NCI-H2171 (cell line): ENCODE data around the gene FCSK.
A peak's percentile ranks its signal among the peaks of the same experiment; 100 is the strongest.

Source experiments
- DNase-seq: peaks from one replicate; lab custom pipeline; 2025; lab: John Stamatoyannopoulos, UW

Gene FCSK

DNA sequence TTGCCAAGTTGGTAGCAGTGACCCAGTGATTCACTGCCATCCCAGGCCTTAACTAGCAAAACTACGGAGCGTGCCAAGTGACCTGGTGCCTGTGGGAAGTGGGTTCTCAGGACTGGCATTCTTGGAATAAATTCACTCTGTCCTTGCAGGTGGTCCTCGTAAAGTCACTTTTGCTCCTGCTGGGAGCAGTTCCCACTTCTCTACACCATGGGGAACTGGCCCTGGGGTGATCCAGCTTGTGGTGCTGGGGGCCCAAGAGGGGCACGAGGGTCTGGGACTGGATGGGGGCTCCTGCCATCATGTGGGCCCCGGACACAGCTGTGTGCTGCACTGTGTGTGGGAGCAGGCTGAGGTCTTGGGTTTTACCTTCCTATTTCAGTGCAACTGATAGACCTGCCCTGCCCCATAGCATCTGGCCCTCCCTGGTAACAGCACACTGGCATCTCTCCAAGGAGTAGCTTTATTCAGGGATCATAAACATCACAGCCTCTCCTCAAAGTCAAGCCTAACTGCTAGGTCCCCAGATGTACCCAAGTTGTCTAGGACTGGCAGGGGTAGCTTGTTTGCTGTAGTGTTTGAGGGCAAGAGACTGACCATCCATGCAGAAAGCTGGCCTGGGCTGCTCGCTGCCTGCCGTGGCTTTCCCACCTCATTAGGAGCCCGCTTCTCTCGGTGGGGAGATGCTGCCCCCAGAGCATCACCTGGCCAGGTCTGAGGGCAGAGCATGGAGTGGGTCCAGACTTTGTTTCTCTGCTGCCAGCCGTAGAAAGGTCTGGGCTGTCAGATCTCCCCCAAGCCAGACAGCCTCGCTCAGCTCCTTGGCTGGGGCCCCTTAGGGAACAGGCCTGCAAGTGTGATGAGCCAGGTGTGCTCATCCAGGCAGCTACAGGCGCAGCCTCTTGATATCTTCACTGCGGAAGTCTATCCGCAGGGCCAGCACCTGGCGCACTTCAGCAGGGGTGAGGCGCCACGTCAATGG, 26.0 kb downstream of the FCSK start:
- peak; percentile 91 for DNase-seq

DNA sequence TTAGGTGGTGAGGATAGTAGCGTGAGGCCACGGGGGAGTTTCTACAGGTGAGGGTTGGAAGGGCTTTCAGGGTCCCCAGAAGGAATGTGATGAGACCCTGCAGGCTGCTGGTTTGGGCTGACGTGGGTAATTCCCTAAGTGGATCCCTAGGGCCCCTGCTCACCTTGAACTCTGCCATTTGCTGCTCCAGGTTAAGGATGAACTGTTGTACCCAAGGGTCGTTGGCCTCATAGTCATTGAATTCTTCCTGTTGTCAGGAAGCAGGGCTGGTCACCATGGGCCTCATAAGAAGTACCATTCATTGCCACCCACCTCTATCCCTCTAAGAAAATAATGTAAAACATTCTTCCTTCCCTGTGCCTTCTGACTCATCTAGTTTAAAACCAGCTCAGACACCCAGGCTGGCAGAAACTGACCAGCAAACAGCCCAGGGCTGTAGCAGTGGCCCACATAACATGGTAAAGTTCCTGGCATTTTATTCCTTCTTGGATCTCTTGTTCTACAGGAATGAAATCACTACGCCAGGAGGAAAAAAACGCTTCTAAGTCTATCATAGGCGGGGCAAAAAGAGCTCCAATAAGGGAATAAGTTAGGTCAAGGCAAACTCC, 27.6 kb downstream of the FCSK start:
- DNase-seq: no peak

DNA sequence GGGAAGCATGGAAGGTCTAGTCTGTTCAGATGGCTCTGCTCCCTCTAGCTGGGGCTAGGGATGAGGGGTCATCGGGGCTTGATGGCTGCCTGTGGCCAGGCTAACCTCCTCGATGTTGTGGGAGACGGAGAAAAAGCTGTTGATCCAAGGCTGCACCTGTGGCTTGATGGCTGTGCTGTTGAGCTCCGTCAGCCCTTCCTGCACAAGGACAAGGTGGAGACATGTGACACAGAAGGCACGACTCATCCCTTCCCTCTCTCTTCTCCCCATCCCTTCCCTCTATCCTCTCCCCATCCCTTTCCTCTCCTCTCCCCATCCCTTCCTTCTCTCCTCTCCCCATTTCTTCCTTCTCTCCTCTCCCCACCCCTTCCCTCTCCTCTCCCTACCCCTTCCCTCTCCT, 28.2 kb downstream of the FCSK start:
- no peak for DNase-seq

DNA sequence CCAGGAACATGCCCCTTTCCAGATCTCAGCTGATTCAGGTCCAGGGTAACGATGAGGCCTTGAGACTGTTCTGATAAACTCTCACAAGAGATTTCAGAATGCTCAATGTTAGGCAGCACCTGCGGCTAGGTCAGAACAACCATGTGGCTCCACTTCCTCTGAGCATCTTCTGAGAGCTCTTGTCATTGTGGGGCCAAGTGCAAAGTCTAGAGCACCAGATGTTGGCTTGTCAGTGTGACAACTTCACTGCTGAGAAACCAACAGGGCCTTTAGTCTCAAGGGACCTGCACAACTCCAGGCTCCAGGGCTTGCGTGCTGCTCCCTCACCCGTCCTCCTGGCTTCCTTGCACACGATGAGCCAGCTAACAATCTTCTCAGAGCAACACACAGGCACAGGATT, 29.0 kb downstream of the FCSK start:
- peak; percentile 78 for DNase-seq

DNA sequence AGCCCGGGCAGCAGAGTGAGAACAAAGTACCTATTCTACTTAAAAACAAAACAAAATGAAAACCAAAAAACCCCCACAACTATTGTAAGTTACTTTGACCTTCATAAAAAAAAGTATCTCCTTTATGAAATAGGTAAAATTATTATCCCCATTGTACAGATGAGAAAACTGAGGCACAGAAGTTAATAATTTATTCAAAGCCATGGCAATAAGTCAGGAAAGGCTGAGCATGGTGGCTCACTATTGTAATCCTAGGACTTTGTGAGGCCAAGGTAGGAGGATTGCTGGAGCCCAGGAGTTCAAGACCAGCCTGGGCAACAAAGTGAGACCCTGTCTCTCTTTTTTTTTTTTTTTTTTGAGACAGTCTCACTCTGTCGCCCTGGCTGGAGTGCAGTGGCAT, 30.5 kb downstream of the FCSK start:
- no peak for DNase-seq

DNA sequence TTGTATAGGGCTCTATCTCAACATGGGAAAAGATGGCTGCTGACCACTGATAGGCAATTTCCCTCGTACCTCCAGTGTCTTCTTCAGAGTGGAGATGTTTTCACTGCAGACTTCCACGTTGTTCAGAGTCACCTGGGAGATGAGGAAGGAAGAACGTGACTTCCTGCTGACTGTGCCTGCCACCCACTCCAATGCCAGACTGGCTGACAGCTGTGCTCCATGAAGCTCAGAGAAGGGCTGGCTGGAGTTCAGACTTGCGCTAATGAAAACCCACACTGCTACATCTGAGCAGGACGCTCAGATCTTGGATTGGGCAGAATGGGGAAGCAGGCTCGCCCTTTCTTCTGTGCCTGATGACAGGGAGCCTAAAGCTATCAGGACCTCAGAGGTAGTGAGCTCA, 35.9 kb downstream of the FCSK start:
- DNase-seq: peak; percentile 82

DNA sequence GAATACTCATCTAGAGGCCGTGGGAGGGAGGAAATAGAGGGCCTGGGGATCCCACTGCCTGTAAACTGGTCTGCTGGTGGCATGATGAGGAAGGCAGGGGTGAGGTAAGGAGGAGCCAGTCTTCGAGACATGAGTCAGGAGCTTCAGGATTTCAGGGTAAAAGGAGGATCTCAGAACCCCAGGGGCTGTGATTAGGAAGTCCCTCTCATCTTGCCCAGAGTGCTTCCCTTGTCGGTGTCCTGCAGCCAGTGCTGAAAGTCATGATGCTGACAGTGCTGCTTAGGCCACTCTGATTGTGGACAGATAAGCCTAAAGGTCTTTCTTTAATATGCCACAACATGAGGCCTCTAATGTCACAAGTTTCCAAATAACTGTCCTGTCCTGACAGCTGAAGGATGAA, 39.4 kb downstream of the FCSK start:
- DNase-seq: no peak

DNA sequence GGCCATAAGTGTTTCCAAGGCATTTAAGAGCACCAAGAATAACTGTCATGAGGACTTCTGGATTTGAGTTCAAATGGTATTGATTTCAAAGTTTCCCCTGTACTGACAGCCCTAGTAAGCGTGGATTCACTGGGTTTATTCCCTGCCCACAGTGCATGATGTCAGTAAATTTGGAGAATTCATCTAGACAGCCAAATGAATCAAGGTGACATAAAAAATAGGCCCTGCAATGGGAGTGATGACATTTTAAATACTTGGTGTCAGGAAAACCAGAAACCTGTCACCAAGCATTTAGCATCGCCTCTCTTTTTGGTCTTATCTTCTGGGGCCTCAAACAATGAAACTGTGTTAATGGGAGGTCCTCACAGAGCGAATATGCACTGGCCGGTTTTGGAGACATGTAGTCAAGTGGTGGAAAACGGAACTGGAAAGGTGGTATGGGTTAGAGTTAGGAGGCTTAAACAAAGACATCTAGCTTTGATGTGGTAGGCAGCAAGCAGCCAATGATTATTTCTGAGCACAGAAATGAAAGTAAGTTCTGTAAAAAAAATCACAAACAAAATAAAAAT, 39.9 kb downstream of the FCSK start:
- DNase-seq: no peak

DNA sequence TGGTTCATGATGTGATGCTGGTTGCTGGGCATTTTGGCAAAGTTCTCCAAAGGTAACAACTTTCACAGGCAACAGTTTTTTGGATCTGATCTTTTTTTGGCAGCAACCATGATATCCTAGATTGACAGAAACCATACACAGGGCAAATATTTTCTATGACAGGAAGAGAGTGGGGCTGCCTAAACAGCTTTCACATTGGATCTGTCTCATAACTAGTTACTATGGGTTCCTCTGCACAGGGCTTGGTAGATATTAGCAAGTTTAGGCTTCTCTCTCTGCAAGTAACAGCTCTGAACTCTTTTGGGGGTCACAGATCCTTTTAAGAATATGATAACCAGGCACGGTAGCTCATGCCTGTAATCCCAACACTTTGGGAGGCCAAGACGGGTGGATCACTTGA, 40.4 kb downstream of the FCSK start:
- no peak for DNase-seq

DNA sequence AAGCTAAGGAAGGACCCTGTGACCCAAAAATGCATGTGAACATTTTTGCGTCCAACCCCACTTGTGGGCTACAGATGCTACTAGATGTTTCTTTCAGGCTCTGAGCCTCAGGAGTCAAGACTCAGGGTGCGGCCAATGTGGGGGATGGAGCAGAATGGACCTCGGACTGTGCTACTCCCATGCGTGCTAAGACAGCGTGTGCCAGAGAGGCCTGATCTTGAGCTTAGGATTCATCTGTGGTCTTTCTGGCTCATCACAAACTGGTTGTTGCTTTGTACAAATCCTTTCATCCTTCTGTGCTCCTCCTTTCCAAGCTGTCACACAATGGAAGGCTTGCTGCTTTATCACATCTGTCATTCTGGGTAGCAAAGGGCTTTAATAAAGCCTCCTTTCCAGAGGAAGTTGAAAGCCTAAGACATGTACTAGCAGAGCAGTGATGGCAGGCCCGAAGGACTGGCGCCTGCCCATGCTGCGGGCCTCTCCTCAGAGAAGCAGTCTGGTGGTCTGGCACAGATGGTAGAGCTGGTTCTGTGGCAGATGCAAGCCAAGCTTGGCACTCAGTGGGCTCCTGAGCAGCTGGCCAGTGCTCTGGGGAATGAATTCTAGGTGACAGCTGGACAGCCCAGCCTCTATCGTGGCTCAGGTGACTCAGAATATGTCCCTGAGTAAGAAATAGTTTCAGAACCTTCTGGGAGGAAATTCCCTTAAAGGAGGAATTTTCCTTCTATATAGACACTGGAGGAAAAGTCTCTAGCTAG, 41.2 kb downstream of the FCSK start:
- DNase-seq: peak; percentile 82

DNA sequence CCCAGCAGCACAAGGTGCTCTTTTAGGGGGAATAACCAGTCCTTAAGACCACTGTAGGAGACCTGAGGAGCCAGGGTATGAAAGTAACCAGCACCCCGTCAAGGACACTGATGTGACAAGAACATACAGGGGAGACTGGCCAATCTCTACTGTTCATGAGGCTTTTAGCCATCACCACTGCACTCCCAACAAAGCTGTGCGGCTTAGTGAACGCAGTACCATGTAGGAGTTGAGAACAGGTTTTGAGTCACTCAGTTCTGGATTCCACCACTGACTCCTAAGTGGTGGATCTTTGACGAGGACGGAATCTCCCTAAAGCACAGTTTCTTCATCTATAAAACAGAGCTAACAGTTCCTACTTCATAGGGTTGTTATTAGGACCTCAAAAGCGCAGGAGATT, 42.1 kb downstream of the FCSK start:
- no peak for DNase-seq

DNA sequence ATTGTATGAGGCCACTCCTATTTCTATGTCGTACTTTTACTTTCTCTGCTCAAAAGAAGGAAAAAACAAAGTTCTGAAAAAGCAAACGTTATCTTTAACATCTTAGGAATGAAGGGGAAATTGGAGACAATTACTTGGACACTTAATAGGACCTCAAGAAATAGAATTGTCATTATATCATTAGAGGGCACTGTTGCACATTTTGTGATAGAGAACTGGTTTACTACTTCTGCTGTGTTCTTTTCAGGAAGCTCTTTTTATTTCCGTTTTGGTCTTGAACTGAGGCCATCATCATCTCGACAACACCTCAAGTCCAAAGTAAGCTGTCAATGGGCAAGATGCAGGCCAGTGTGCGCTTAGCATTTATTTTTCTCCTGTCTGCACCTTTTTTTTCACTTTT, 54.4 kb downstream of the FCSK start:
- no peak for DNase-seq

DNA sequence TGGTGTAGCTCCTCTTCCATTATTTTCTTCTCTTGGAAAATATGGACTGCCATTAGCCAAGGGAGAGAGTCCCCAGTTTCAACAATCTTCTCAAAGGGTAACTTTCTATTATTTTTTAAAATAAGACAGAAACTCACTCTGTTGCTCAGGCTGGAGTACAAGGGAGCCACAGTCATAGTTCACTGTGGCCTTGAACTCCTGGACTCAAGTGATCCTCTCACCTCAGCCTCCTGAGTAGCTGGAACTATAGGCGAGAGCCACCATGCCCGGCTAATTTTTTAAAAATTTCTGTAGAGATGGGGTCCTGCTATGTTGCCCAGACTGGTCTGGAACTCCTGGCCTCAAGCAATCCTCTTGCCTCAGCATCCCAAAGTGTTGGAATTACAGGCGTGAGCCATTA, 55.8 kb downstream of the FCSK start:
- DNase-seq: no peak

DNA sequence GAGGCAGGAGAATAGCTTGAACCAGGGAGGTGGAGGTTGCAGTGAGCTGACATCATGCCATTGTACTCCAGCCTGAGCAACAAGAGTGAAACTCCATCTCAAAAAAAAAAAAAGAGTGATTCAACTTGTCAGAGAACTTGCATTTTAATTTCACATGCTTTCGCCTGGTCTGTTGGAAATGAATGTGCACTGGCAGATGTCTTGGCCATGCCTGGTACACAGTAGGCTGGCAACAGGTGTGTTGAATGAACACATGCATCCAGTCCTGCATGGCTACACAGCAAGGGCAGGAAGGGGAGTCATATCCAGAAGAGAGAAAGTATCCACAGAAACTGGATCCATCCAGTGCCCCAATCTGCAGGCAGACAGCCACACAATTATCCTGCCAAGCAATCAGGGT, 57.4 kb downstream of the FCSK start:
- no peak for DNase-seq

DNA sequence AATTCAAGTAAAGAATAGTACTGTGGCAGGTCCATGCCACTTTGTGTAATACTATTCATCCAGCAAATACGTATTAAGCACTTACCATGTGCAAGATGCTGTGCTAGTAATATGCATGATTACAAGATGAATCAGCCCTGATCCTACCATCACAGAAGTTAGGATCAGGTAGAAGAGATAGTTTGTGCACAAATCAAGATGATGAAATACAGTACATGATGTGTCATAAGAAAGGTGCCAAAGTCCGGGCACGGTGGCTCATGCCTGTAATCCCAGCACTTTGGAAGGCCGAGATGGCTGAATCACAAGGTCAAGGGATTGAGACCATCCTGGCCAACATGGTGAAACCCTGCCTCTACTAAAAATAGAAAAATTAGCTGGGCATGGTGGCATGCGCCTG, 58.1 kb downstream of the FCSK start:
- DNase-seq: no peak

DNA sequence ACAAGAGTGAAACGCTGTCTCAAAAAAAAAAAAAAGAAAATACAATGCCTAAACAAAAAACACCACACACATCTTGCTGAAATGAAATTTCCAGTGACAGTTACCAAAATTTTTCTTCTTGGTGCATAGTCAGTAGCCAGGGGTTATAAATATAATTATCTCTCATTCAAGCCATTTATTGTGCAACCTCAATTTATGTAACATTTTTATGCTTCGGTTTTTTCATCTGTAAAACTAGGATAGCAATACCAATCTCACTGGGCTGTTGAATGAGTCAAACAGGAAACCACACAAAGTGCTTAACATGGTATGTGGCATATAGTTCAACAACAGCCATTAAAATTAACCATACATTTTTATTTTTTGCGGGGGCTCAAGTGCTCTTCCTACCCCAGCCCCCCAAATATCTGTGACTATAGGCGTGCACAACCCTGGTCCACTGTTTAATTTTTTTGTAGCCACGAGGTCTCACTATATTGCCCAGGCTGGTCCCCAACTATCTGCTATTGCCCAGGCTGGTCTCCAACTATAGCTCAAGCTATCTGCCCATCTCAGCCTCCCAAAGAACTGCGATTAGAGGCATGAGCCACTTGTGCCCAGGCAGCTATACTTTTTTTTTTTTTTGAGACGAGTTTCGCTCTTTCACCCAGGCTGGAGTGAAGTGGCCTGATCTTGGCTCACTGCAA, 66.4 kb downstream of the FCSK start:
- DNase-seq: no peak

DNA sequence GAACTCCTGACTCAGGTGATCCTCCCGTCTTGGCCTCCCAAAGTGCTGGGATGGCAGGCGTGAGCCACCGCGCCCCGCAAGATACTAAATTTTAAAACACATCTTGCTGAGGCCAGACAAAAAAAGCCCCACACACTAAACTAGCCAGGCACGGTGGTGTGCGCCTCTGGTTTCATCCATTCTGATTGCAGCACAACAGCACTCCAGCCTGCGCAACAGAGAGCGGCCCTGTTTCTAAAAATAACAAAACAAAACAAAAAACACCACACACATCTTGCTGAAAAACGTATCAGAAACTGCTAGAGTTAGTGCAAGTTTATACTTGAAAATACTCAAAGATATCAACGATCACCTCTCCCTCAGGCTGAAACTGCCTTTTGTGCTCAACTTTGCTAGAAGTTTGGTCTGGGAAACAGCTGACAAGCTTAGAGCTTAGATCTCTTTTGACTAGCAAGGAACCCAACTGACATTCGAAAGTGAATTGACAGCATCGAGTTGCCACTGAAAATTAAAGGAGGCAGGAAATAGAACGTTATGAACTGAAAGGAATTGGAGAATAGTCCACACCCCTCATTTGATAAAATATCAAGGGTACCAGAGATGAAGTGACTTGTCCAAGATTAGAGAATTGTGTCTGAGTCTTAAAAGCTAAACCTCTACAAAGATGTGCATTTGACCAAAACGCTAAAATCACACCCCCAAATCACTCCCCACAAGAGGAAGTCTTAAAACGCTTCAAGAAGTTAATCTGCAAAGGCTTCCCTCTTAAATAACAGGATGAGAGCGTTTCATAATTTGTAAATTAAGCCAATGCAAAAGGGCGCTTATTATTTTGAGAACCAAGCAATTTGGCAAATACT, 68.1 kb downstream of the FCSK start:
- DNase-seq: no peak

DNA sequence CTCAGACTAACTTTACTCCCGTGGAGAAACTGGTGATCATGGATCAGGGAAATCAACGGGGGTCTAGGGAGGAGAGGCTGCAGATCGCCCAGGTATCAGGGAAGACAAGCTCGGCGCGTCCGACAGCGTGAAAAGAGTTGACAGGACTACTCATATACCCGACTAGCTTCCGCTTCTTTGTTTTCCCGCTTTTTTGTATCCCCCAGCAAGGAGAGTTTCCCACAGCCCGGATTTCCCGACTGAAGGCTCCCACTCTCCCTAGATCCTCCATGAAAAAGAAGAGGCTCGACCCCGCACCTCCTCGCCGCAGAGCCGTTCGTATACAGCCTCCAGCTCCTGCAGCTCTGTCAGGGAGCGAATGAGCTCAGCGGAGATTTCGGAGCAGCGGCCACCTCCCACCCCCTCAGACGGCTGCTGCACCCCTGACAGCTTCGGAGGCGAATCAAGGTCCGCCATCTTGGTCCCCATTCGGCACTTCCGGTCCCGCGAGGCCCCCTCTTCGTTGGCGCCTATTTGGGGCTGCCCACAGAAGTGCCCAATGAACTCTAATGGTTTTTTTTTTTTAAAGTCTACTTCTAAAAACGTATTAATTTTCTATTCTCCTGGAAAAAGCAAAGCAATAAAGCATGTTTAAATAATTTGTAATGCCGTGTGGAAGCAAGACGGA, 68.8 kb downstream of the FCSK start, which contains the start of gene COG4:
TSS of gene COG4 (minus strand) at position 479 of the 667 bp plus-strand sequence. CDS start at position 468, 11 bp downstream.
- peak; percentile 88 for DNase-seq

DNA sequence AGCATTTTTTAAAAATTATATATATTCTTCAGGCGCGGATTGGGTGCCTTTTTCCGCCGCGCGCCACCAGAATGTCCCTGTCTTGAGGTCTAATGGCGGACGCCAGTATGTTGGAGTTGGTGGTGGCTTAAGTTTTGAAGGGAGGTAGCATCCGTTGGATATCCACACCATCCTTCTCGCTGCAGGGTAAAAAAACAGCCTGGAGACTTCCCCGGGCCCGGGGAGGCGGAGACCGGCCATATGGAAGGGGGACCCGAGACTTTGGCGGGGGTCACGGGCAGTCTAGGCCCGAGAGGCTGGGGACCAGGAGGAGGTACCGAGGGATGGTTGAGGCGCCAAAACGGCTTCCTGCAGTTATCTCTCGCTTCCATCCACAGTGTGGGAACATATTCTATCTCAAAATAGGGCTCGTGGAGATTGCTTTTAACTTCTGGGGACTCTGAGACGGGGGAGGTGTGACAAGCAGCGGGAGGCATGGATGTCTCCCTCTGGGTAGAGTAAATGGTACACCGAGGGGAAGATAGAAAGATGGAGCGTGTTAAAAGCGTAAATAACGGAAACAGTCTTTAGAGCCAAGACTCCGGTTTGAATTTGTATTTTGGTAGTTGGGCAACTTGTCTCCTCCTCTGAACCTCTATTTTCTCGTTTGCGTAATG, 69.5 kb downstream of the FCSK start, which contains the start of gene SF3B3:
TSS of gene SF3B3 (plus strand) at position 74 of the 656 bp plus-strand sequence. CDS start 2,841 bp downstream, outside the sequence.
- DNase-seq: peak; percentile 84
